Measurements from ENCODE around the gene FTO. TPM values are rescaled to one million over a fixed set of nuclear protein-coding genes. Genes with fewer than 3 reads are reported as not detected.

The FTO gene
- polyA plus RNA-seq, 3 donors, result 16.8 to 51.0 (median 37.7) TPM

- Histone ChIP-seq H3K27ac (ENCODE audit: low read depth in 1 of 2, low read length in 2 of 2) (no peak overlapping the region), H2AFZ (ENCODE audit: insufficient read depth, low read depth, low read length, poor library complexity, severe bottlenecking) (no peak overlapping the region), H4K20me1 (ENCODE audit: insufficient read depth, low read length) (no peaks in the 10 kb centered on the region), H3K4me2 (replicated peaks; ENCODE audit: extremely low read depth, low read length, poor library complexity, severe bottlenecking) (no peak overlapping the region), H3K27me3 (ENCODE audit: control insufficient read depth in 2 of 2, insufficient read depth in 2 of 2, low read length in 2 of 2) (no peaks in the 10 kb centered on the region), H3K4me1 (ENCODE audit: control insufficient read depth in 1 of 2, insufficient read depth in 2 of 2, low read length in 2 of 2) (no peaks in the 10 kb centered on the region), H3K9me3 (replicated peaks in 1 of 2; ENCODE audit: control insufficient read depth in 1 of 2, insufficient read depth in 1 of 2, low read length in 2 of 2) (no peaks in the 10 kb centered on the region), H3K9ac (ENCODE audit: insufficient read depth, low read length, poor library complexity, severe bottlenecking) (no peak overlapping the region), H3K79me2 (ENCODE audit: insufficient read depth, low read length) (no peaks in the 10 kb centered on the region), H3K36me3 (replicated peaks in 1 of 2; ENCODE audit: control insufficient read depth in 1 of 2, insufficient read depth in 2 of 2, low read length in 2 of 2) (no peaks in the 10 kb centered on the region), H3K4me3 (replicated peaks in 1 of 3; ENCODE audit: low read depth in 2 of 3, low read length in 3 of 3) (no peak overlapping the region)
- no peak for TF ChIP-seq CTCF (IDR thresholded peaks at IDR 0.05)
- Mint-ChIP-seq H3K27ac (no peak overlapping the region), H3K27me3 (ENCODE audit: low read depth in 3 of 3) (no peaks in the 10 kb centered on the region), H3K36me3 (peaks cover 1 to 3% of the 10 kb centered on the region in 2 donors), H3K4me1 (no peaks in the 10 kb centered on the region), H3K9me3 (peaks cover 0 to 3% (median 0%) of the 10 kb centered on the region in 7 donors), H3K4me3 (no peak overlapping the region)
- DNase-seq, result no peak
- 94% methylated on average over 3 of the region's 10 CpGs for WGBS (ENCODE audit: insufficient coverage)
- intact Hi-C loops (cut with micrococcal nuclease), result no loop called here
Observed at GRCh38 chr16:54060599-54061421, 356.9 kb downstream of the FTO start.

GRCh38 chr16:54061454-54061853 lies 357.5 kb downstream of the FTO start:
- H3K36me3 ChIP-seq (replicated peaks in 1 of 2; ENCODE audit: control insufficient read depth in 1 of 2, insufficient read depth in 2 of 2, low read length in 2 of 2), result no peaks in the 10 kb centered on the region
- H3K9ac ChIP-seq (ENCODE audit: insufficient read depth, low read length, poor library complexity, severe bottlenecking), result no peak overlapping the region
- no peaks in the 10 kb centered on the region for H3K9me3 ChIP-seq (replicated peaks in 1 of 2; ENCODE audit: control insufficient read depth in 1 of 2, insufficient read depth in 1 of 2, low read length in 2 of 2)
- H3K4me1 Mint-ChIP-seq, result no peaks in the 10 kb centered on the region
- DNase-seq, result no peak
- no peak overlapping the region for H3K4me3 Mint-ChIP-seq
- H4K20me1 ChIP-seq (ENCODE audit: insufficient read depth, low read length), result no peaks in the 10 kb centered on the region
- no peak overlapping the region for H3K27ac ChIP-seq (ENCODE audit: low read depth in 1 of 2, low read length in 2 of 2)
- no peak overlapping the region for H3K4me2 ChIP-seq (replicated peaks; ENCODE audit: extremely low read depth, low read length, poor library complexity, severe bottlenecking)
- WGBS (ENCODE audit: insufficient coverage), result 100% methylated on average over 1 of the region's 6 CpGs
- no peak overlapping the region for H3K4me3 ChIP-seq (replicated peaks in 1 of 3; ENCODE audit: low read depth in 2 of 3, low read length in 3 of 3)
- H3K27me3 Mint-ChIP-seq (ENCODE audit: low read depth in 3 of 3), result no peaks in the 10 kb centered on the region
- no peaks in the 10 kb centered on the region for H3K79me2 ChIP-seq (ENCODE audit: insufficient read depth, low read length)
- peaks cover 0 to 1% of the 10 kb centered on the region in 2 donors for H3K36me3 Mint-ChIP-seq
- intact Hi-C loops (cut with micrococcal nuclease), result no loop called here
- no peak overlapping the region for H2AFZ ChIP-seq (ENCODE audit: insufficient read depth, low read depth, low read length, poor library complexity, severe bottlenecking)
- no peaks in the 10 kb centered on the region for H3K4me1 ChIP-seq (ENCODE audit: control insufficient read depth in 1 of 2, insufficient read depth in 2 of 2, low read length in 2 of 2)
- H3K27me3 ChIP-seq (ENCODE audit: control insufficient read depth in 2 of 2, insufficient read depth in 2 of 2, low read length in 2 of 2), result no peaks in the 10 kb centered on the region
- H3K27ac Mint-ChIP-seq, result no peak overlapping the region
- TF ChIP-seq CTCF (IDR thresholded peaks at IDR 0.05), result no peak
- no peaks in the 10 kb centered on the region for H3K9me3 Mint-ChIP-seq

Data from CD14-positive monocyte (primary cell).